NCI-H1436 (cell line): Measurements from ENCODE around the gene MCC.

Source experiments
- DNase-seq: peaks from one replicate; lab custom pipeline; 2025; lab: John Stamatoyannopoulos, UW

The MCC gene

DNA sequence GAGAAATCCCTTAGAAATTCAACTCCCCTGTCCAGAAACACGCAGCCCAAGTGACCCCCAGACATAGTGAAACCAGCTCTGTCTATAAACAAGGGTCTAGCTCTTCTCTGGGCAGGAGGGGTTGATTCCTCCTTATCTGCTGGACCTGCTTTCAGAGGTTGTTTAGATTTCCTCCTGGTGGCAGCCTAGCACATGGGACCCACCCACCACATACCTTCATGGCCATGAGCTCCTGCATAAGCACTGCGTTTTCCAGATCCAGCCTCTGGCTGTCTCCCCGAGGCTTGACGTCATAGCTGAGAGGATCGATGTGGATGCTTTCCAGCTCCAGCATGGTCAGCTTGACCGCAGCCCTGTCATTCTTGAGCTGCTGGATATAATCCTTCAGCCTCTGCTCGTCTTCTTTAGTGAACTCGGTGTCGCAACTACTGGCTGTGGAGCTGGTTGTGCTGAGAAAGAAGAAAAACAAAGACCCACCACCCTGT lies 434.7 kb downstream of the MCC start:
- DNase-seq = no peak

GRCh38 chr5:113052041-113052795 lies 436.0 kb downstream of the MCC start:
- DNase-seq = no peak

- DNase-seq = no peak
Observed at GRCh38 chr5:113050721-113051382, 437.4 kb downstream of the MCC start.

- no peak for DNase-seq
Observed at GRCh38 chr5:113048931-113049330, 439.3 kb downstream of the MCC start.

DNA sequence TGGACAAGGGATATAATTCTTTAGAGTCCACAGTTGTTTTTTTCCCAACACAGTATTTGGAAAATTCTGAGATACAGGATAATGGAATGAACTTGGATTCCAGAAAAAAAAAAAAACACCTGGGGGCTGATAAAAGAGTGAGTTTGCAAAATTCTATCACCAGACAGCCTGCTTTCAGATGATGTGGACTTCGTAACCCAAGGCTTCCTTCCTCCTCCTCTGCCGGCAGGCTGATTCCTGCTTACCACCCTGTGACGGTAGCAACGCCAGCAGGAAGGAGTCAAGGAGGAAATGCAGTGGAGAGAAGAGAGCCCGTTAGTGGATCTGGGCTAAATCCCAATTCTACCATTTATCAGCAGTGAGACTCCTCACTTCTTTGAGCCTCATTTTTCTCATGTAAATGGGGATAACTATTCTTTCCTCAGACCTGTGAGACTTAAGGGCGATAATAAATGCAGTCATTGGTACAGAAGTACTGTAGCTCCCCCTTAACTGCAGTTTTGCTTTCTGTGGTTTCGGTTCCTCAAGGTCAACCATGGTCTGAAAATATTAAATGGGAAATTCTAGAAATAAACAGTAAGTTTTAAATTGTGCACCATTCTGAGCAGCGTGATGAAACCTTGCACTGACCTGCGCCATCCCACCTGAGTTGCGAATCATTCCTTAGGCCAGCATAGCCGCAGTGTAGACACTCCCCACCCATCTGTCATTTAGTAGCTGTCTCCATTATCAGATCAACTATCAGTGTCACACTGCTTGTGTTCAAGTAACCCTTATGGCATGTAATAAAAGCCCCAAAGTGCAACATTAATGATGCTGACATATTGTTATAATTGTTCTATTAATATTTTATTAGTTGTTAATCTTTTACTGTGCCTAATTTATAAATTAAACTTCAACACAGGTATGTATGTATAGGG lies 440.3 kb downstream of the MCC start:
- DNase-seq = no peak

GRCh38 chr5:113047234-113047633 lies 441.0 kb downstream of the MCC start:
- no peak for DNase-seq

DNA sequence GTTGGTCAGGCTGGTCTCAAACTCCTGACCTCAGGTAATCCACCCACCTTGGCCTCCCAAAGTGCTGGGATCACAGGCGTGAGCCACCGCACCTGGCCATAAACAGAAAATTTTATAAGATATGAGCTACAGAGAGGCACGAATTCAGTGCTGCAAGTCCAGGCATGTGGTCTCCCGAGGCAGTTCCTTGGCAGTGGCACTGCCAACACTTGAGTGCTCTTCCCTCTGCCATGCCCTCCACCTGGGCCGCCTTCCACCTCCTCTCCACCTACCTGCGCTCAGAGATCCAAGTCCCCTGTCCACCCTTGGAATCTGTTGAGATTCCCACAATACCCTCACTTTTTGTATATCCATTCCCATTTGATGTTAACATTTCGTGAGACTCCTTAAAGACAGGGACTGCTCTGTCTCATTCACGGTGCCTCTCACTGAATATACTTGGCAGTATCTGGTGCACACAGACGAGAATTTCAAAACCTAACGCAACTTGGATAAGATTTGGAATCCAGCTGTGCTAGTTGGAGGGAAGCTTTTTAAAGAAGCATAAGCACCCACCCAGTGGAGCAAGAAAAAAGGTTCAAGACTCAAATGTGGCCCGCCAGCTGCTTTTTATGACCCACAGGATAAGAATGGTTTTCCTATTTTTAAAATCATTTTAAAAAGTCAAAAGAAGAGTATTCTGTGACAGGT lies 443.3 kb downstream of the MCC start:
- no peak for DNase-seq

DNA sequence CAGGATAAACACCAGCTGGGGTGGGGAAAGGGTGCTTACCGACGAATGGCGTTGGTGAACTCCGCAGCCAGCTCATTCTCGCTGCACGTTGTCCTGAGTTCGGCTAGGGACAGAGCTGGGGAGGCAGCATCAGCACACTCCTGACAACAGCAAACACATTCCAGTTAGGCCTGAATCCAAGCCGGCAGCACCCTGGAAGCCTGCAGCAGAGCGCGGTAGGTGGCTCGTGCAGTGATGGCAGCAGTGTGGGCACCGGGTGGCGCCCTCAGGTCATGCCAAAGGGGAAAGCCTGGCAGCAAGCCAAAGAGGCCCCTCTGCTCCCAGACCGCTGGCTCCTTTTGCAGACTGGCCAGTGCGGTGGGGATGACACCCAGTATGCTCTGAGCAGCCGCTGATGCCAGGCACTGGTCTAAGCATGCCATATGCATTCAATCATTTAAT lies 444.7 kb downstream of the MCC start:
- DNase-seq = no peak

DNA sequence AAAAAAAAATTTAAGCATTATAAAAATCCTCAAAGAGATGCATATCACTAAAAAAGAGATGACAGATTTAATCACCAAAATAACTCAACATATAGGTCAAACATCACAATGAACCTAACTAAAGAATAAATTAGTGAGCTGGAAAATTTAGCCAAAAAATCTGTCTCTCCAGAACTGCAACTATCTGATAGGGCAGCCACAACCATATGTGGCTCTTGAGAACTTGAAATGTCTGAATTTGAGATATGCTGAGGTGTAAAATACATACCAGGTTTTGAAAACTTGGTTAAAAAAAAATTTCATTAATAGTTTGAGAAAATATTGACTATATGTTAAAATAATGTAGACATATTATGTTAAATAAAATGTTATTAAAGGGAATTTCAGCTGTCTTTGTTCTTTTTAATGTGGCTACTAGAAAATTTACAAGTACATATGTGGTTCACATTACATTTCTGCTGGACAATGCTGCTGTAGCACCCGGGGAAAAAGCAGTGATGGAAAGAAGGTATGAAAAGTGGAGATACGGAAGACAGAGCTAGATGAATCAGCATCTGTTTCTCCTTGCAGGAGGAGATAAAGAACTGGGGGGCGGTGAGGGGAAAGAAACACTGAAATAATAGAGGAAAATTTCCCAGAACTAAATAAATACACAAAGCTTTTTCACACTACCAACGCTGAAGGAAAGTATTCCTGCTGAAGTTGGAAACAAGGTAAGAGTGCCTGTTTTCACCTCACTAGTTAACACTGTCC lies 445.6 kb downstream of the MCC start:
- DNase-seq = no peak

DNA sequence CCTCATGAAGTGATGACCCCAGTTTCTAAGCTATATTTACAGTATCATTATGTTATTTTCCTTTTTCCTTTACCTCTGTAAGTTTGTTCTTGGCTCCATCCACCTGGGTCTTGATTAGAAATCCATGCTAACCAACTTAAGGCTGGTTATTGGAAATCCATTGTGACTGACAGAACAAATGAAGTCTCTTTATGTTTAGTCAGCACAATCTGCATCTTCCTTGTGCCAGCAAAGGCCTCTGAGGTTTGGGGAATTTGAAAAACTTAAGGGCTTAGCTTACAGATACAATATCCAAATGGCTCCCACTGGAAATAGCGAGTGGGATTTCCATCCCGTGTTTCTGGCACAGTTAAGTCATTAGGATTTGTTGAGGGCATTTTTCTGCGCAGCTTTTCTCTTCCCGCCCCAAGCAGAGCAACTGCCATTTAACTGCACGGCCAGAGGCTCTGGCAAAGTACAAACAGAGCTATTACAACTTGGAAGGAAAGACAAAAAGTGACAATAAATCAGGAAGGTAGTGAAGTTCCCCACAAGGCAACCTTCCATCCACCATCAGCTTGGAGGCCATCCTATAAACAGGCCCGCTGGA lies 447.5 kb downstream of the MCC start:
- no peak for DNase-seq

DNA sequence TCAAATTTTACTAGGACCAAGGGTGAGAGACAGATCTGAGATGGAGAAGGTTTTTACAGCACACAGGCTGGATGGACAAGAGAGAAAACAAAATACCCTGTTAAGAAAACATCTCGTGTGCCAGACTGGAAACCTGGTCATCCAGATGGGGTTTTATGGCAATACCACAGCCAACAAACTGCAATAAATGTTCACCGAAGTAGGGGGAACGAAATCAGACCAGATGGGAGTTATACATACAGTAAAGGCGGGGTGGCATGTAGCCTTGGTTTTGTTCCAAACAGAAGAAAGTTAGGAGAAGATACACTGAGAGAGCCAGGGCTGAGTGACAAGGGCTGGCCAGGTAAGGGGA lies 448.3 kb downstream of the MCC start:
- no peak for DNase-seq

GRCh38 chr5:113039229-113039933 lies 448.9 kb downstream of the MCC start:
- no peak for DNase-seq

- no peak for DNase-seq
Observed at GRCh38 chr5:113038714-113039113, 449.5 kb downstream of the MCC start.

DNA sequence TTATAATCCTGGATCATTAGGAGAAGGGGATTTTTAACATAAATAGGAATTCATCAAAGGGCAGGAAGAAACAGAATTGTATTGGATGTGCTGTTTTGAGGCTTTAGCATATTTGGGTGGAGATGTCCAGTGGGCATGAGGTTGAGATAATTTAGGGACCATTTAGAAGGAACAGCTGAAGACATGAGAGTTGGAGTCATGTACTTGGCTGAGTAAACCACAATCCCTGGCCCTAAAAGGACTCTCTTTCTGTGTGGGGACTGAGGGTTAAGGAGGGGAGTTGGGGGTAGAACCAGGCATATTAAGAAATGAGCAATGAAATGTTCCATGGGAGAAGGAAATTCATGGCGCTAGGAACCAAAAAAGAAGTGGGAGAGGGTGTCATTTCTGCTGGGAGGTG lies 450.1 kb downstream of the MCC start:
- DNase-seq = no peak

- DNase-seq = no peak
Observed at GRCh38 chr5:113036826-113037225, 451.4 kb downstream of the MCC start.

DNA sequence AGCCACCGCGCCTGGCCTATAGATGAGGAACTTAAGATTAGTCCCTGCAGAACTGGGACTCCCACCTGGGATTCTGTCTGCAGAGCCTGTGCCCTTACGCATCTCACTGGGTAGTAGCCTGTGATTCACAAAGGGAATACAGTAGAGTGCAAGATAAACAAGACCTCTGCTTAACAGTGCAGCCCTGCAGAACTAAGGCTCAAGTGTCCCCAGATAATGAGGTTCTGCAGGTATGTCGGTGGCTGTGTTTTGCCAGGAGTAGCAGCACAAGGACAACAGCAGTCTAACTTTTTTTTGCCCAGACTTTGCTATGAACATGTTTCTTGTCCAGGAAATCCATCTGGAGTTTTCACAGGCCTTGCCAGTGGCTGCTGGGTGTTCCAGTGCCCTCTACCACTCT lies 451.9 kb downstream of the MCC start:
- DNase-seq = no peak

DNA sequence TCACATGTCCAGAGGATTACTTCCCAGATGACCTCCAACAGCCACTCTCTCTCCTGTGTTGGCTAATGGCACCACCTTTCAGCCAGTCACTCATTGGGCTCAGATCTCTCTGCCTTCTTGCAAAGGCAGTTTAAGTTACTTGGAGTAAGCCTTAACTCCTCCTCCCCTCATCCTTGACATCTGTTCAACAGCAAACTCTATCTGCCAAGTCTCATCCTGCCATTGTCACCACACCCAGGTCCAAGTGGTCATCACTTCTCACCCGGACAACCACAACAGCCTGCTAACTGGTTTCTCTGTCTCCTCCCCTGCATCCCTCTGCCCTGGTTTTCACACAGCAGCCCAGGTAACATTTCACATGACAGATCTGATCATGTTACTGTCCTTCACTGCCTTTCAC lies 453.2 kb downstream of the MCC start:
- DNase-seq = no peak

DNA sequence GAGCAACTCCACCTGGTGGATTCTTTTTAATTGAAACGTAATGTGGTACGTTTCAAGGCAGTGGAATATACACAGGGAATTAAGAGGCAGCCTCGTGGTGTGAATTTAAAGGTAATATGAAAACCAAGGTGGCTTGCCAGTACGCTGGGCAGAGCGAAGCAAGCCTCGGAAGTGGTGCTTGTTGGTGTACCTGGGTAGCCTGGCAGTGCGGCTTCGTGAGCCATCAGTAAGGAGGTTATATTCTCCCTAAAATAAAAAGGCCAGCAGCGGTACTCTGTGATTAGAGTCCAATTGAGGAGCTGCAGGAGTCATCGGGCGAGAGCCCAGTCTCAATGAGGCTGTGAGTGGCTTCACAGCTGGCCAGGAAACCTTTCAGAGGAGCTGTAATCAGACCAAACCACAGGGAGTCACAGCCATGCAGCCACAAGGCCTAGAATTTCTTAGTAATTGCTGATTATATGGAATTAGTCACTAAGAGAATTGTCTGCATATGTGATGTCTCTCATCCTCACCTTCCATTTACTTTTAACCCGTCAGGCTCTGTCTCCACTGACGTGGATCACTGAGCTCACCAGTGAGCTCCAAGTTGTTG lies 454.0 kb downstream of the MCC start:
- DNase-seq = no peak

- no peak for DNase-seq
Observed at GRCh38 chr5:113031557-113031956, 456.7 kb downstream of the MCC start.

GRCh38 chr5:113031104-113031503 lies 457.1 kb downstream of the MCC start:
- no peak for DNase-seq
